NCI-H748 treated with DMSO at 0.1 percent for 48 hours (cell line): ENCODE measurements around the gene ARFGEF2.
"Not testable (repeated sequence)": the region's sequence is repeated elsewhere in the genome, so short reads cannot be mapped to it uniquely, and the experiment has no call there.

ENCODE experiments used
- DNase-seq: peaks from one replicate; lab custom pipeline; 2025; lab: John Stamatoyannopoulos, UW

Gene ARFGEF2

DNA sequence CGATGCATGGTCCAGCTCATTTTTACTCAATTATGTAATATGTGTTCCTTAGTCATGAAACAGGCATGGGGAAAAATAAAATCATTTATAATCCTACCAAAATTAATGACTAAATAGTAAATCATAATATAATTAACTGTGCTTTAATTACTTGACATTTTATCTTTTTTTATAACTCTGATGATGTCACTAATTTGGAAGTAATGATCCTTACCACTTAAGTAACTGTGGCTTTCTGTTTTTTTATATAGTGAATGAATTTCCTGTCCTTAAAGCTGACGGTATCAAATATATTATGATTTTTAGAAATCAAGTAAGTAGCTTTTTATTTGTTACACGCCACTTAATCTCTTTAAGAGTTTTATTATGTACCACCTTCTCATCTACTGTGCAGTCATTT, 156.8 kb downstream of the ARFGEF2 start:
- DNase-seq = no peak

DNA sequence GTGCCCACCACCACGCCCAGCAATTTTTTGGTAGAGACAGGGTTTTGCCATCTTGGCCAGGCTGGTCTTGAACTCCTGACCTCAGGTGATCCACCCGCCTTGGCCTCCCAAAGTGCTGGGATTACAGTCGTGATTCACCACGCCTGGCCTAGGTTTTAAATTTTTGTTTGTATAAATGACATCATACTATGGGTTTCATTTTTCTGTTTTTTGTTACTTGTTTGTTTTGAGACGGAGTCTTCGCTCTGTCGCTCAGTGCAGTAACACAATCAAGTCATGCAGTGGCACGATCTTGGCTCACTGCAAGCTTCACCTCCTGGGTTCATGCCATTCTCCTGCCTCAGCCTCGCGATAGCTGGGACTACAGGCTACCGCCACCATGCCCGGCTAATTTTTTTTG, 160.8 kb downstream of the ARFGEF2 start:
- not testable (repeated sequence) for DNase-seq
